ENCODE data around the gene PACS2.
A peak's percentile ranks its signal among the peaks of the same experiment; 100 is the strongest.
"Not testable (repeated sequence)": the region's sequence is repeated elsewhere in the genome, so short reads cannot be mapped to it uniquely, and the experiment has no call there.

Gene PACS2

GRCh38 chr14:105314287-105315200 is at the start of gene PACS2:
Gene PACS2, plus strand, starts transcription at chr14:105314748. Its CDS starts 171 bp downstream, at chr14:105314919.
- DNase-seq (ENCODE audit: low spot score) = peak; percentile 87

- no peak for DNase-seq (ENCODE audit: low spot score)
These were observed 46.6 kb upstream of the PACS2 start for GRCh38 chr14:105267820-105268548.

GRCh38 chr14:105268736-105269354 is 45.7 kb upstream of the PACS2 start:
- no peak for DNase-seq (ENCODE audit: low spot score)

GRCh38 chr14:105269405-105269804 is 45.1 kb upstream of the PACS2 start:
- no peak for DNase-seq (ENCODE audit: low spot score)

- no peak for DNase-seq (ENCODE audit: low spot score)
These were observed 43.2 kb upstream of the PACS2 start for GRCh38 chr14:105271224-105271890.

GRCh38 chr14:105272623-105273022 is 41.9 kb upstream of the PACS2 start:
- no peak for DNase-seq (ENCODE audit: low spot score)

GRCh38 chr14:105273062-105273461 is 41.5 kb upstream of the PACS2 start:
- no peak for DNase-seq (ENCODE audit: low spot score)

GRCh38 chr14:105274637-105275036 is 39.9 kb upstream of the PACS2 start:
- DNase-seq (ENCODE audit: low spot score) = no peak

- no peak for DNase-seq (ENCODE audit: low spot score)
These were observed 39.1 kb upstream of the PACS2 start for GRCh38 chr14:105275267-105275946.

GRCh38 chr14:105277448-105277847 is 37.1 kb upstream of the PACS2 start:
- not testable (repeated sequence) for DNase-seq (ENCODE audit: low spot score)

GRCh38 chr14:105279642-105280361 is 34.7 kb upstream of the PACS2 start:
- DNase-seq (ENCODE audit: low spot score) = no peak

- no peak for DNase-seq (ENCODE audit: low spot score)
These were observed 34.0 kb upstream of the PACS2 start for GRCh38 chr14:105280525-105280924.

GRCh38 chr14:105281371-105282097 is 33.0 kb upstream of the PACS2 start:
- DNase-seq (ENCODE audit: low spot score) = no peak

- DNase-seq (ENCODE audit: low spot score) = no peak
These were observed 32.3 kb upstream of the PACS2 start for GRCh38 chr14:105282098-105282725.

GRCh38 chr14:105283028-105283427 is 31.5 kb upstream of the PACS2 start:
- no peak for DNase-seq (ENCODE audit: low spot score)

- DNase-seq (ENCODE audit: low spot score) = no peak
These were observed 30.6 kb upstream of the PACS2 start for GRCh38 chr14:105283899-105284298.

GRCh38 chr14:105285174-105285573 is 29.4 kb upstream of the PACS2 start:
- no peak for DNase-seq (ENCODE audit: low spot score)

- DNase-seq (ENCODE audit: low spot score) = no peak
These were observed 27.8 kb upstream of the PACS2 start for GRCh38 chr14:105286759-105287144.

- DNase-seq (ENCODE audit: low spot score) = no peak
These were observed 27.1 kb upstream of the PACS2 start for GRCh38 chr14:105287249-105288102.

Data from COLO829 (cell line).